ENCODE results near the gene TAS1R3. TPM values are rescaled to one million over a fixed set of nuclear protein-coding genes. Genes with fewer than 3 reads are reported as not detected.

The TAS1R3 gene
- total and polyA plus RNA-seq, 4 donors: 0.19 to 0.36 (median 0.33) TPM; not detected in 1

DNA sequence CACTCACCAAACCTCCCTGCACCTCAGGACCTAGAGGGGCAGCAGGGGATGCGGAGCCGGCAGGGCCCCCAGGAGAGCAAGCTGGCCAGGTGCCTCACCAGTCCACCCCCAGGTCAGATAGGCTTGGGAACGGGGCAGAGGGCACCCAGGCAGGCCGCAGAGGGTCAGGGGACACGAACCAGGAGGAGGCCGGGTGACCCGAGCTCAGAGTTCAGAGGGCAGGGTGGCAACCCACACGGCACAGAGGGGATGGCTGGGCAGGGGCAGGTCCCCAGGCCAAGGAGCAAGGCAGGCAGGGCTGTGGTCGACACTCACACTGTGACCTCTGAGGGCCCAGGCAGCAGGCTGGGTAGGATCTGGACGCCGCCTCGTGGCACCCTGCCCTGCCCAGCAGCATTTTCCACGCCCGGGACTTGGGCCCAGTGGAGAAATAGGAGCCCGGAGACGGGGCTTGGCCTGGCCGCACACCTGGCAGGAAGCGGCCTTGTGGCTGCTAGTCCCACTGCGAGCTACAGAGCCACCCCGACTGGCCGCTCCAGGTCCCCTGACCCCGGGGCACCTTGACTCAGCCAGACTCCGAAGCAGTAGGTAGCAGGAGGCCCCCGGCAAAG, 12.8 kb downstream of the TAS1R3 start (continued):
- TF ChIP-seq, protein P1, sequence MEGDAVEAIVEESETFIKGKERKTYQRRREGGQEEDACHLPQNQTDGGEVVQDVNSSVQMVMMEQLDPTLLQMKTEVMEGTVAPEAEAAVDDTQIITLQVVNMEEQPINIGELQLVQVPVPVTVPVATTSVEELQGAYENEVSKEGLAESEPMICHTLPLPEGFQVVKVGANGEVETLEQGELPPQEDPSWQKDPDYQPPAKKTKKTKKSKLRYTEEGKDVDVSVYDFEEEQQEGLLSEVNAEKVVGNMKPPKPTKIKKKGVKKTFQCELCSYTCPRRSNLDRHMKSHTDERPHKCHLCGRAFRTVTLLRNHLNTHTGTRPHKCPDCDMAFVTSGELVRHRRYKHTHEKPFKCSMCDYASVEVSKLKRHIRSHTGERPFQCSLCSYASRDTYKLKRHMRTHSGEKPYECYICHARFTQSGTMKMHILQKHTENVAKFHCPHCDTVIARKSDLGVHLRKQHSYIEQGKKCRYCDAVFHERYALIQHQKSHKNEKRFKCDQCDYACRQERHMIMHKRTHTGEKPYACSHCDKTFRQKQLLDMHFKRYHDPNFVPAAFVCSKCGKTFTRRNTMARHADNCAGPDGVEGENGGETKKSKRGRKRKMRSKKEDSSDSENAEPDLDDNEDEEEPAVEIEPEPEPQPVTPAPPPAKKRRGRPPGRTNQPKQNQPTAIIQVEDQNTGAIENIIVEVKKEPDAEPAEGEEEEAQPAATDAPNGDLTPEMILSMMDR (IDR thresholded peaks at IDR 0.05; ENCODE audit: low read depth, low read length, missing input control): no peak
- TF ChIP-seq GABPA (IDR thresholded peaks at IDR 0.05 in 1 of 2, conservative IDR thresholded peaks at IDR 0.05 in 1 of 2) (peak in 1 of 2 donors; percentile 48), HNF4G (IDR thresholded peaks at IDR 0.05) (peak; percentile 71), YY1 (IDR thresholded peaks at IDR 0.05) (no peak), TAF1 (conservative IDR thresholded peaks at IDR 0.05) (no peak), FOXA2 (IDR thresholded peaks at IDR 0.05) (peak; percentile 37), RXRA (IDR thresholded peaks at IDR 0.05) (peak; percentile 89 to 92), NR2F2 (IDR thresholded peaks at IDR 0.05) (peak; percentile 88), JUND (IDR thresholded peaks at IDR 0.05) (no peak), EGR1 (IDR thresholded peaks at IDR 0.05; ENCODE audit: low read depth in 2 of 2) (peak in 1 of 2 donors; percentile 35)
- TF ChIP-seq, protein P2, sequence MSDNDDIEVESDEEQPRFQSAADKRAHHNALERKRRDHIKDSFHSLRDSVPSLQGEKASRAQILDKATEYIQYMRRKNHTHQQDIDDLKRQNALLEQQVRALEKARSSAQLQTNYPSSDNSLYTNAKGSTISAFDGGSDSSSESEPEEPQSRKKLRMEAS (IDR thresholded peaks at IDR 0.05): no peak

DNA sequence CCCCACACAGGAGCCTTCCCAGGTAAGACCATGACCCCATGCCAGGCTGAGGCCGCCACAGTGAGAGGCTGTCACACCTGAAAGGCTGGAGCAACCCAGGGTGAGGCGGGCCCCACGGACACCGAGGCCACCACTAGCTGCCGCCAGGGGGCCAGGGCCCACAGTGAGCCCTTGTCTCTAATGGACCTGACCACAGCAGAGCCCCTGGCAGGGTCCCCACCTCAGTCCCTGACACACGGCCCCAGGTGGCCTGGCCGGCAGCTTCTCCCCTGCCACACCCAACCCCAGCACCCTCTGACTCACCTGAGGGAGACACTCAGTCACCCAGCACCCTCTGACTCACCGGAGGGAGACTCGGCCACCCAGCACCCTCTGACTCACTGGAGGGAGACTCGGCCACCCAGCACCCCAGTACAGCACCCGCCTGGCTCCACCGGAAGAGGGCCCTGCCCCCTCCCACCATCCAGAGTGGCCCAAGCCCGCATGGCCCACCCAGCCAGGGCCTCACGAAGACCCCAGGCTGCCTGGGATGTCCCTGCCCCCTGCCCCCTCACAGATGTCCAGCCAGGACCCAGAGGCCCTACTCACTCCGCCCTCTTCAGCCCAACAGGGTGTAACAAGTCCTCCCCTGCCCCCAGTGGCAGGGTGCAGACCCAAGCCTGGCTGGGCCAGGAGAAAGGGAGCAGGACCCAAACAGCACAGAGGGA, 13.7 kb downstream of the TAS1R3 start:
- Histone ChIP-seq H3K27me3 (ENCODE audit: control insufficient read depth in 4 of 4, insufficient read depth in 4 of 4, low read length in 3 of 4) (no peaks in the 10 kb centered on the region), H3K4me1 (ENCODE audit: control insufficient read depth in 4 of 4, insufficient read depth in 4 of 4, low read length in 3 of 4) (peaks cover 34 to 58% (median 53%) of the 10 kb centered on the region in 4 donors), H3K27ac (ENCODE audit: low read depth in 1 of 2, low read length in 2 of 2) (peak overlapping the region; percentile 15 to 67), H3K4me3 (ENCODE audit: low read depth in 1 of 3, low read length in 3 of 3) (no peak overlapping the region), H3K9ac (ENCODE audit: low read depth in 1 of 2, low read length in 2 of 2) (peak overlapping the region in 1 of 2 donors; percentile 60), H3K9me3 (ENCODE audit: control insufficient read depth in 4 of 4, low read length in 3 of 4) (no peaks in the 10 kb centered on the region), H3K36me3 (ENCODE audit: control insufficient read depth in 4 of 4, insufficient read depth in 3 of 4, low read depth in 1 of 4, low read length in 3 of 4) (peaks cover 0 to 18% (median 4%) of the 10 kb centered on the region in 4 donors)
- no peak for TF ChIP-seq JUND (IDR thresholded peaks at IDR 0.05)
- TF ChIP-seq FOXA2 (IDR thresholded peaks at IDR 0.05): no peak
- TF ChIP-seq, protein P1 (IDR thresholded peaks at IDR 0.05; ENCODE audit: low read depth, low read length, missing input control): peak; percentile 30
- no peak for TF ChIP-seq SP1 (IDR thresholded peaks at IDR 0.05)
- DNase-seq (ENCODE audit: low spot score): no peak
- 70% methylated on average over 15 of the region's 15 CpGs for WGBS

DNA sequence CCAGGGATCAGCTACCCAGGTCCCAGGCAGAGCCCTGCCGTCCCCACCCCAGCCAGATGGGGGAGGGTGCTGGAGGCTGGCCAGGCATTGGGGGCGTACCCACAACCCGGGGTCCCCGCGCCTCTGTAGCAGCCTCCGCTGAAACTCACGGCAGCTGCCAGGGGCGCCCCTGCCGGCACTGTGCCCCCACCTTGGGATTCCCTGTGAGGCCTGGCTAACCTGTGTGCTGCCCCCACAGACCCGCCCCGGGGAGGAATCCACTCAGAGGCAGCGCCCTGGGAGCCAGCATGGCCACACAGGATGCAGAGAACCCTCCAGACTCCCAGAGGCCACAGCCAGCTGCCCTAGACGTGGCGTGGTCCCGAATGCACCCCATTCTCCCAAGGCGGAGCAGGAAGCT, 14.3 kb downstream of the TAS1R3 start:
- no peak overlapping the region for H3K4me3 ChIP-seq (ENCODE audit: low read depth in 1 of 3, low read length in 3 of 3)
- TF ChIP-seq FOXA2 (IDR thresholded peaks at IDR 0.05) (no peak), NR2F2 (IDR thresholded peaks at IDR 0.05) (no peak), YY1 (IDR thresholded peaks at IDR 0.05) (no peak), TAF1 (conservative IDR thresholded peaks at IDR 0.05) (no peak), GABPA (IDR thresholded peaks at IDR 0.05 in 1 of 2, conservative IDR thresholded peaks at IDR 0.05 in 1 of 2) (no peak), HNF4G (IDR thresholded peaks at IDR 0.05) (no peak), RAD21 (IDR thresholded peaks at IDR 0.05) (no peak), SP1 (IDR thresholded peaks at IDR 0.05) (no peak), RXRA (IDR thresholded peaks at IDR 0.05) (no peak), JUND (IDR thresholded peaks at IDR 0.05) (no peak)
- TF ChIP-seq, protein P1 (IDR thresholded peaks at IDR 0.05; ENCODE audit: low read depth, low read length, missing input control): no peak
- TF ChIP-seq, protein P3, sequence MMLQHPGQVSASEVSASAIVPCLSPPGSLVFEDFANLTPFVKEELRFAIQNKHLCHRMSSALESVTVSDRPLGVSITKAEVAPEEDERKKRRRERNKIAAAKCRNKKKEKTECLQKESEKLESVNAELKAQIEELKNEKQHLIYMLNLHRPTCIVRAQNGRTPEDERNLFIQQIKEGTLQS (IDR thresholded peaks at IDR 0.05): no peak
- TF ChIP-seq, protein P4, sequence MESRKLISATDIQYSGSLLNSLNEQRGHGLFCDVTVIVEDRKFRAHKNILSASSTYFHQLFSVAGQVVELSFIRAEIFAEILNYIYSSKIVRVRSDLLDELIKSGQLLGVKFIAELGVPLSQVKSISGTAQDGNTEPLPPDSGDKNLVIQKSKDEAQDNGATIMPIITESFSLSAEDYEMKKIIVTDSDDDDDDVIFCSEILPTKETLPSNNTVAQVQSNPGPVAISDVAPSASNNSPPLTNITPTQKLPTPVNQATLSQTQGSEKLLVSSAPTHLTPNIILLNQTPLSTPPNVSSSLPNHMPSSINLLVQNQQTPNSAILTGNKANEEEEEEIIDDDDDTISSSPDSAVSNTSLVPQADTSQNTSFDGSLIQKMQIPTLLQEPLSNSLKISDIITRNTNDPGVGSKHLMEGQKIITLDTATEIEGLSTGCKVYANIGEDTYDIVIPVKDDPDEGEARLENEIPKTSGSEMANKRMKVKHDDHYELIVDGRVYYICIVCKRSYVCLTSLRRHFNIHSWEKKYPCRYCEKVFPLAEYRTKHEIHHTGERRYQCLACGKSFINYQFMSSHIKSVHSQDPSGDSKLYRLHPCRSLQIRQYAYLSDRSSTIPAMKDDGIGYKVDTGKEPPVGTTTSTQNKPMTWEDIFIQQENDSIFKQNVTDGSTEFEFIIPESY (IDR thresholded peaks at IDR 0.05): no peak
- TF ChIP-seq, protein P2 (IDR thresholded peaks at IDR 0.05): no peak

More for the DNA sequence above, 14.3 kb downstream of the TAS1R3 start:
- Histone ChIP-seq H3K9me3 (ENCODE audit: control insufficient read depth in 4 of 4, low read length in 3 of 4) (no peaks in the 10 kb centered on the region), H3K27ac (ENCODE audit: low read depth in 1 of 2, low read length in 2 of 2) (peak overlapping the region; percentile 15 to 67), H3K9ac (ENCODE audit: low read depth in 1 of 2, low read length in 2 of 2) (peak overlapping the region in 1 of 2 donors; percentile 56), H3K27me3 (ENCODE audit: control insufficient read depth in 4 of 4, insufficient read depth in 4 of 4, low read length in 3 of 4) (no peaks in the 10 kb centered on the region), H3K36me3 (ENCODE audit: control insufficient read depth in 4 of 4, insufficient read depth in 3 of 4, low read depth in 1 of 4, low read length in 3 of 4) (peaks cover 0 to 12% (median 4%) of the 10 kb centered on the region in 4 donors), H3K4me1 (ENCODE audit: control insufficient read depth in 4 of 4, insufficient read depth in 4 of 4, low read length in 3 of 4) (peaks cover 34 to 58% (median 53%) of the 10 kb centered on the region in 4 donors)
- 83% methylated on average over 16 of the region's 16 CpGs for WGBS
- no peak for DNase-seq (ENCODE audit: low spot score)

Data from liver (tissue), 9 donors.